LoVo (cell line): Measurements from ENCODE around the gene VAC14.
"Not testable (repeated sequence)": the region's sequence is repeated elsewhere in the genome, so short reads cannot be mapped to it uniquely, and the experiment has no call there.

Source experiments
- DNase-seq: peaks from one replicate; pipeline ENCODE4 v3.0.0-alpha.2; 2016; ENCODE audit warnings: low spot score

Gene VAC14

GRCh38 chr16:70800781-70801480 lies at the start of gene VAC14:
TSS of gene VAC14 (minus strand) at chr16:70801158. CDS start at chr16:70800900, 258 bp downstream.
- DNase-seq, result peak; percentile 95

- DNase-seq, result not testable (repeated sequence)
Observed at GRCh38 chr16:70823498-70824118, 22.6 kb upstream of the VAC14 start.

- not testable (repeated sequence) for DNase-seq
Observed at GRCh38 chr16:70822734-70823133, 21.8 kb upstream of the VAC14 start.

- DNase-seq, result not testable (repeated sequence)
Observed at GRCh38 chr16:70818088-70818487, 17.1 kb upstream of the VAC14 start.

- no peak for DNase-seq
Observed at GRCh38 chr16:70809392-70810060, 8.6 kb upstream of the VAC14 start.

- DNase-seq, result no peak
Observed at GRCh38 chr16:70808371-70808770, 7.4 kb upstream of the VAC14 start.

- no peak for DNase-seq
Observed at GRCh38 chr16:70805787-70806186, 4.8 kb upstream of the VAC14 start.

- no peak for DNase-seq
Observed at GRCh38 chr16:70805380-70805779, 4.4 kb upstream of the VAC14 start.

GRCh38 chr16:70804734-70805169 lies 3.8 kb upstream of the VAC14 start:
- DNase-seq, result no peak

GRCh38 chr16:70804153-70804733 lies 3.3 kb upstream of the VAC14 start:
- no peak for DNase-seq

- DNase-seq, result no peak
Observed at GRCh38 chr16:70803319-70803718, 2.4 kb upstream of the VAC14 start.

GRCh38 chr16:70801611-70802010 lies 653 bp upstream of the VAC14 start:
- DNase-seq, result no peak

GRCh38 chr16:70800311-70800710 lies 647 bp downstream of the VAC14 start:
- DNase-seq, result no peak

- no peak for DNase-seq
Observed at GRCh38 chr16:70796301-70796700, 4.7 kb downstream of the VAC14 start.

- DNase-seq, result no peak
Observed at GRCh38 chr16:70795296-70795912, 5.6 kb downstream of the VAC14 start.

- DNase-seq, result no peak
Observed at GRCh38 chr16:70793851-70794502, 7.0 kb downstream of the VAC14 start.

- no peak for DNase-seq
Observed at GRCh38 chr16:70790815-70791214, 10.1 kb downstream of the VAC14 start.

- DNase-seq, result no peak
Observed at GRCh38 chr16:70789595-70790447, 11.1 kb downstream of the VAC14 start.

GRCh38 chr16:70788668-70789594 lies 12.0 kb downstream of the VAC14 start:
- DNase-seq, result no peak
